ENCODE data around the gene AGPAT3.

Gene AGPAT3

DNA sequence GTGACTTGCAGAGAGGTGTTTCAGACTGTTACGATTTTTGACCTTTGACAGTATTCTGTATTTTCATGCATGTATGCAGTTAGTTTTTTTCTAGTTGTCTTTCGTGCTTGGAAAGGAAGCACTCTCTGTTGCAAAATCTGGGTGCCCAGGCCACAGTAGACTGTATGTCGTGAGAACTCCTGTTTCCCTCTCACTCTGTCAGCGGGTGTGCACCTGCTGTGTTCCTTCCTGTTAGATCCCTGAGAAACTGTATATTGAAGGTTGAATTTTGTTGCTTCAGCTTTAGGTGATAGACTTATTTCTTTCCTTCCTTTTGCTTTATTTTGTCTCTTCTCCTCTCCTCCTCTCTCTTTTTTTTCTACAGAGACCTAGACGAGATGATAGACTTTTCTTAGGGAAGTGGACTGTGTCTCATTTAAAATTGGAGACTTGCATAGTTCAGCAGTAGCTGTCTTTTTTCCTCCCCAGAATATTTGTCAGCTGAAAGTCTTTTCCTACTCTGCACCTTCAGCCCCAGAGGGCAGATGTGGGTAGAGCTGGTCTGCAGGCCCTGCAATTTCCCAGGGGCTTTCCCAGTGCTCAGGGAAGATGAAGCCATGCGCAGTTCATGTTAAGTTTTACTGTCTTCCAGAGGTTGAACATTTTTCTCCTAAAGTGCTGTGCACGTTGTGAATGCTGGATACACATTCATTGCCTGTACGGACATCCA lies 148.5 kb downstream of the AGPAT3 start:
- DNase-seq (ENCODE audit: low read depth in 1 of 2, low spot score in 1 of 2) = peak in 1 of 2 donors; percentile 38

DNA sequence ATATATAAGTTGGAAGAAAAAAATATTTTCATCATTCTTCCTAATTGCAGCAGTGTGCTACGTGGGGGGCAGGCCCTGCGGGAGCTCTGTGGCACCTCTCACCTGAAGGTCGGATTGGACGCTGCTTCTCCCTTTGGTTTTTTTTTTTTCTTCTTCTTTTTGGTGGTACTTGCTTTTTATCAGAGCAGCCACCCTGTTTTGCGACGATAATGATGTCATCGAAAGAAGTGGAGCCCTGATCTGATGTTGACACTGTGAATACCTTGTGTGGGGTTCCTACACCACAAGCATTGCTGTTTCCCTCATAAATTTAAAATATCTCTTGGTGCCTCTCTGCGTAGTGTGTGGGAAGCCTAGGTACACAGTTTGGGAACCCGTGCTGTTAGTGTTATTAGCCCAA lies 152.6 kb downstream of the AGPAT3 start:
- no peak for DNase-seq (ENCODE audit: low read depth in 1 of 2, low spot score in 1 of 2)

DNA sequence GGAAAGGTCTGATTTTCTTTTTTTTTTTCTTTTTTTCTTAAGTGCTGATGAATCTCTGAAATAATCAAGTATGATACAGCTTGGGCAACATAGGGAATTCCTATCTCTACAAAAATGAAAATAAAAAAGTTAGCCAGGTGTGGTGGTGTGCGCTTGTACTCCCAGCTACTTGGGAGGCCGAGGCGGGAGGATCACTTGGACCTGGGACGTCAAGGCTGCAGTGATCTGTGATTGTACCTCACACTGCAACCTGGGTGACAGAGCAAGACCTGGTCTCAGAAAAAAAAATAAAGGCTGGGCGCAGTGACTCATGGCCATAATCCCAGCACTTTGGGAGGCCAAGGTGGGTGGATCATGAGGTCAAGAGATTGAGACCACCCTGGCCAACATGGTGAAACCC lies 153.1 kb downstream of the AGPAT3 start:
- no peak for DNase-seq (ENCODE audit: low read depth in 1 of 2, low spot score in 1 of 2)

DNA sequence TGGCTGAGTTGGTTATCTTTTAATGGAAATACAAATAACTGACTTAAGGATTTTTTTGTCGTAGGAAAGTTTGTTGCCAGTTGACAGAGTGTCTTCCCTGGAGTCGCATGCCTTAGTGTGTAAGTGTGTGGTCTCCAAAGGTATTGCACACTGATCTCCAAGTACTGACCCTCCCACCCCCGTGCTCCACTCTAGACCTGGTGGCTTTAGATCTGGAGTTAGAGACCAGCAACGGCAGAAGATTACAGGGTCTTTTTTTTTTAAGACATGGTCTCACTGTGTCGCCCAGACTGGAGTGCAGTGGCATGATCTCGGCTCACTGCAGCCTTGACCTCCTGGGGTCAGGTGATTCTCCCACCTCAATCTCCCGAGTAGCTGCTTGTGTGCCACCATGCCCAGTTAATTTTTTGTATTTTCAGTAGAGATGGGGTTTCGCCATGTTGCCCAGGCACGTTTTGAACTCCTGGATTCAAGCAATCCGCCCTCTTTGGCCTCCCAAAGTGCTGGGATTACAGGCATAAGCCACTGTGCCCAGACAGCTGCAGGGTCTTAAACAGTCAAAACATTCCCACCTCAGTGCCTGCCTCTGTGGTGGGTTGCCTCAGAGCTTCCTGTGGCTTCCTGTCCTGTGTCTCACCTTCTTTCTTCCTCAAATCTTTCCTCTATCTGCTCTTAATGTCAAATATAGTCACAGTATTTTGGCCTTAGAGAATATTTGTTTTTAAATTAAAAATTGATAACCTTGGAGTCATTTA lies 154.0 kb downstream of the AGPAT3 start:
- DNase-seq (ENCODE audit: low read depth in 1 of 2, low spot score in 1 of 2) = no peak

DNA sequence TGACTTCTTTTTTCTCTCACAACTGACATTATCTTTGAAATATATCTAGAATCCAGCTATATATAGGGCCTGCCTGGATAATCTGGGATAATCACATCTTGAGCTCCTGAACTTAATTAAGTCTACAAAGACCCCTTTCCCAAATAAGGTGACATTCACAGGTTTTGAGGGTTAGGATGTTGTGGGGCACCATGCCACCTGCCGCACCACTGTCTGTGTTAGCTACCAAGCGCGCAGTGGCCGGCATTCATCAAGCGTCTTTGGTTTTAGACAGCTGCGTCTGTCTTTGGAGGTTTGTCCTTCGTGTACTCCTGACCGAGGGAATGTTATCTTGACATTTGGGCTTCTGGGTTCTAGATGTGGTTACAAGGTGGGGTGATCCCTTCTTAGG lies 154.5 kb downstream of the AGPAT3 start:
- DNase-seq (ENCODE audit: low read depth in 1 of 2, low spot score in 1 of 2) = no peak

DNA sequence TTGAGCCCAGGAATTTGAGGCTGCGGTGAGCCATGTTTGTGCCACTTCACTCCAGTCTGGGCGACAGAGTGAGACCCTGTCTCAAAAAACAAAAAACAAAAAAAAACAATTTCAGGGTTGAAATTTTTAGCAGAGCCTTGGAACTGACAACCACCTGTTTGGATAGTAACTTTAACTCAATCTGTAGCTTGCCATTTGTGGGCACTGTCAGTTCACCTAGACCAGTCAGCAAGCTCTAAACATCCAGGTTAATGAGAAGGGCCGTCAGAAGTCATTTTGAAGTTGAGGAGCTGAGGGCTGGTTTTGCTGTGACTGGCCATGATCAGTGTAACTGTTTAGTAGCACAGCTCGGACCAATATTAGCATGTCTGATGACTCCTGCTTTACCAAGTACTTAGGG lies 155.5 kb downstream of the AGPAT3 start:
- DNase-seq (ENCODE audit: low read depth in 1 of 2, low spot score in 1 of 2) = no peak

DNA sequence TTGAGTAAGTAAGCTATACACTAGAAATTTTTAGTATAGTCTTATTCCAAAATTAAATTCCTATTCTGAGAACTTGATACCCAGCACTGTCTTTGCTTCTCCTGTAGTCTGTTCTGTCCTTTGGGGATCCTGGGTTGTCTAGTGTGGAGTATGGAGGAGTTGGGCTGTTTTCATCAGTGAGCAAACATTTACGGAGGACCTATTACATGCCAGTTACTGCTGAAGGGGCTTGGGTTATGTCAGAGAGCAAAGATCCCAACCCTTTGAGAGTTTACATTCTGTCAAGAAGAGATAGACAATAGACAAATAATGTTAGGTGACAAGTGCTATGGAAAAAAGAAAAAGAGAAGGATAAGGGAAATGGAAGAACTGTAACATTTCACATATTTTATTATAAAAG lies 156.0 kb downstream of the AGPAT3 start:
- no peak for DNase-seq (ENCODE audit: low read depth in 1 of 2, low spot score in 1 of 2)

DNA sequence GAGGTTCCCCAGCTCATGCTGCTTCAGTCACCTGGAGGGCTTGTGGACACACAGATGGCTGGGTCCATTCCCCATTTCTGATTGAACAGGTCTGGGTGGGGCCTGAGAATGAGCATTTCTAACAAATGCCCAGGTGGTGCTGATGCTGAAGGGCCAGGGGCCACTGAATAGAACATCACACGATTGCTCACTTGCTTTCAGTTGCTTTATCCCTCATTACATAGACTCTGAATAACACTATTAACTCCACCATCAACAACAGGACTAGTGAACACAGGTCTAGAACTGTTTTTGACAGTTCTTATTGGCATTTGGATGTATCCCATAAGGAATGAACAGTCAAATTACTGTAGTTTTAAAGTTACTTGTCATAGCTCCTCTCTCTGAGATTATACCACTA lies 159.2 kb downstream of the AGPAT3 start:
- DNase-seq (ENCODE audit: low read depth in 1 of 2, low spot score in 1 of 2) = no peak

DNA sequence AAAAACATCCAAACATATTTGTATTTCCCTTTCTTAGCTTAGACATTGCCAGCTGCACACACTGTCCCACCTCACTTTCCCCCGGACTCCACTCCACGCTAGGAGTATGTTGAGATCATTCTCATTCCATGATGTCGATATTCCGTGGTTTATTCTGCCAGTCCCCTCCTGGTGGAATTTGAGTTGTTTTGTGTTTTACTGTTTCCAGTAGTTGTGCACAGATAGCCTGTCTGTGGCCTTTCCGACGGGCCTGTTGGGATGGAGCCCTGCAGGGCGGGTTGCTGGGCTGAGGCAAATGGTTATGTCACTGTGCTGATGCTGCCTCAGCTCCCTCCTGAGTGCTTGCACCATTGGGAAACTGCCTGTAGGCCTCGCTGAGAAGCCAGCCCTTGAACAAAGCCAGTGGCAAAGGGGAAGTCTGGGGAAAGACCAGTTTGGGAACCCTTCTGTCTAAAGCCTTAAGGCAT lies 159.9 kb downstream of the AGPAT3 start:
- no peak for DNase-seq (ENCODE audit: low read depth in 1 of 2, low spot score in 1 of 2)

DNA sequence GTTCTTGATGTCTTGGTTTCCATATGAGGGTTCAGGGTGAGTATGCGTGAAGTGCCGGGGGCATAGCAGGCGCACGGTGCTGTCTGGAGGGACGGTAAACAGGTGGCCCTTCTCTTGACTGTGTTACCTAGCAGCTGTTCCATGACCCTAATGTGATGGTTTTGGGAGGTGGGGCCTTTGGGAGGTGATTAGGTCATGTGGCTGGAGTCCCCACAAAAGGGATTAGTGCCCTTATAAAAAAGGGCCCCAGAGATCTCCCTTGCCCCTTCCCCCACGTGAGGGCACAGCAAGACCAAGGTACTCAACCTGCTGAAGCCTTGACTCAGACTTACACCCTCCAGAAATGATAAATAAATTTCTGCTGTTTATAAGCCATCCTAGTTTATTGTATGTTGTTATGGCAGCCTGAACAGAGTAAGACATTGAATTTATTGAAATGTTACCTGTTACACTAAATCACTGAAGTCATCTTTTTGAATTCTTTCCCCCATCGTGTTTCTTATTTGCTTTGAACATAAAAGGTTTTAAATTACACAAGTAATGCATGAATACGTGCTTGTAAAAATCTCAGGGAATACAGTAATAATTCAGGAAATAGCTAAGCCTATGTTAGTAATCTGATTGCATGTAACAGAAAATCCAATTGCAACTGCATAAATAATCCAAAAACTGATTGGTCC lies 162.7 kb downstream of the AGPAT3 start:
- DNase-seq (ENCODE audit: low read depth in 1 of 2, low spot score in 1 of 2) = no peak

DNA sequence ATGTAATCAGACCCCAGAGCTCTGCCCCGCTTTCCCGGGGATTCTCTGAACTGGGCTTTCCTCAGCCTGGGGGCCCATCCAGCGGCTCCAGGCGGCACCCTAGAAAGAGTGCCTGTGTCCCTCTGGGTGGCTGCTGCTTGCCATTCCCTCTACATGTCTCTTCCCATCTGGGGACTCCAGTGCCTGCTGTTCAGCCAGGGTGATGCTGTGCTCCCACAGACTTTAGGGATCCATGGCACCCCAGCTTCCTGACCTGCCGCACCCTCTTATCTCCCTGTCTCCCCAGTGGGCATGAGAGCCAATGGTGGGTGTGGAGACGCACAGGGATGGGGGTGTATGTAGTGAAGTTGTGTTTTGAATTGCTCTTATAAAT lies 163.2 kb downstream of the AGPAT3 start:
- no peak for DNase-seq (ENCODE audit: low read depth in 1 of 2, low spot score in 1 of 2)

DNA sequence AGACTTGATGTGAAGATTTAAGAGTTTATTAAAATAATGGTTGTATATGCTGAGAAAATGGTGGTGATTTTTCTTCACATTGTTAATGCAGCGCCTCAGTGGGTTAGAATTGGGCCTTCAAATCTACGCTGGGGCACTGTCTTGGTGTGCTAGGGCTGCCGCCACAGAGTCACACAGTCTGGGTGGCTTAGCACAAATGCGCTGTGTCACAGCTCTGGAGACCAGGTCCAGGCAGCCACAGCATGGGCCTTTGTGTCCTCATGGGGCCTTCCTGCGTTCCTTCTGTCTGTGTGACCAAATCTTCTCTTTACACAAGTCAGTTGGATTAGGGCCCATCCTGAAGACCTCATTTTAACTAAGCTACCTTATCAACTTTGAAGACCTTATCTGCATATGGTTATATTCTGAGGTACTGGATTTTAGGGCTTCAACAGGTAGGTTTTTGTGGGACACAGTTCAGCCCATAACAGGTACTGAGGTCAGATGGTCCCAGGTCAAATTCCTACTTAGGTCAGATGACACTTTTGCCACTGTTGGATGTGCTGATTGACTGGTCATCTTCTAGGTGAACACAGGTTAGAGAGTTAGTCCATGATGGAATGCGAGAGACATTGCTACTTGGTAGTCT lies 164.6 kb downstream of the AGPAT3 start:
- no peak for DNase-seq (ENCODE audit: low read depth in 1 of 2, low spot score in 1 of 2)

DNA sequence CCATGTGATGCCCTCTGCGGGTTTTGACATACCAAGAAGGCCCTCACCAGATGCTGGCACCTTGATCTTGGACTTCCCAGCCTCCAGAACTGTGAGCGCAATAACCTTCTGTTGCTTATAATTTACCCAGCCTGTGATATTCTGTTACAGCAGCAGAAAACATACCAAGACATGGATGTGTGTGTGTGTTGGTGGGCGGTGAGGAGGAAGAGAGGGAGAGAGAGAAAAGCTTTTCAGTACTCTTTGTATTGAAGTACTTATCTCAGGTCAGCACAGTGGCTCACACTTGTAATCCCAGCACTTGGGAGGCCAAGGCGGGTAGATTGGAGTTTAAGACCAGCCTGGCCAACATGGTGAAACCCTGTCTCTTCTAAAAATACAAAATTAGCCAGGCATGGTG lies 170.2 kb downstream of the AGPAT3 start:
- DNase-seq (ENCODE audit: low read depth in 1 of 2, low spot score in 1 of 2) = no peak
